Mesothelial cell of epicardium (in vitro differentiated cells): Measurements from ENCODE around the gene NTM. TPM values are rescaled to one million over a fixed set of nuclear protein-coding genes. Genes with fewer than 3 reads are reported as not detected.

Source experiments
- DNase-seq, 2 experiments: peaks; one replicate each; pipeline ENCODE4 v3.0.0; 2021; ENCODE audit warnings: low spot score in 2 of 2; ENCODE audit not compliant: unreplicated experiment in 2 of 2
- H3K27ac Mint-ChIP-seq: 2 replicates; pipeline ENCODE4 v1.8.0; 2021; ENCODE audit warnings: mixed read lengths
- H3K27me3 Mint-ChIP-seq: 2 replicates; pipeline ENCODE4 v1.8.0; 2021; ENCODE audit warnings: low read depth, mixed read lengths
- H3K36me3 Mint-ChIP-seq: 2 replicates; pipeline ENCODE4 v1.8.0; 2021; ENCODE audit warnings: mixed read lengths
- H3K4me1 Mint-ChIP-seq: 2 replicates; pipeline ENCODE4 v1.8.0; 2021; ENCODE audit warnings: mixed read lengths
- H3K4me3 Mint-ChIP-seq: 2 replicates; pipeline ENCODE4 v1.8.0; 2021; ENCODE audit warnings: mild to moderate bottlenecking, moderate library complexity, mixed read lengths
- H3K9me3 Mint-ChIP-seq: 2 replicates; pipeline ENCODE4 v1.8.0; 2021; ENCODE audit warnings: mixed read lengths
- total RNA-seq: library from RNA; stranded (reverse); gene quantifications from 3 replicates; pipeline ENCODE4 v1.2.1, GENCODE V29; 2021
- TF ChIP-seq, protein P1 (sequence below): fragments of 200-600 bp; sonication (generic); IDR thresholded peaks from one replicate; pipeline ENCODE4 v1.5.0; 2021; ENCODE audit warnings: antibody characterized with exemption; ENCODE audit not compliant: unreplicated experiment

NTM gene
- total RNA-seq, 1 donor from 2014 or later, result 3.9 TPM

DNA sequence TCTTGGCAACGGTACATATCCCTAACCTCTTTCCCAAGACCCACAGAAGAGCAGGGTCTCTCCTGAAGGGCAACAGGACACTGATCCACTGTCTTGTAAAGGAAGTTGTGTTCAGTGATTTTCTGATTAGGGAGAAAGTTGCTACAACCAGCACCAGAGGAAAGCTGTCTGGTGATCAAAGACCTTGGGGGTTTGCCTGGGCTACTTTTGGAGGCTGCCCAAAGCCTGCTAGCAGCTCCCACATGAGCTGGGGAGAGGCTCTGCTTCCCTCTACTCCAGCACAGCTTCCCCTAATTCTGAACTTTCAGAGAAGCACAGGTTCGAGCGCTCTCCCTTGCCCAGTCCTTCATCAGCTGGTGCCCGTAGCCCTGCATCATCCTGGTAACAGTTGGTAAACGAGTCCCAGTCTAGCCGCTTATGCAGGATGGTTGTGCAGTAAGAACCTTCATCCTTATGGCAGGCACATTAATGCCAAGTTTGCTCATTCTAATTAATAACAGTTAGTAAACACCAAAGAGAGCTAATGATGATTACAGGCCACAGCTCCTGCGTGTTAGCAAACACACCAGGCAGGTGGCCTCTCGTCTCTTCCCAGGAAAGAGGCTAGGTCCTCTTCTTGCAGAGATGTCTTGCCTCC is 173.1 kb downstream of the NTM start:
- Mint-ChIP-seq H3K4me1 (peaks cover 6% of the 10 kb centered on the region), H3K9me3 (peaks cover 20% of the 10 kb centered on the region), H3K27me3 (peaks cover 34% of the 10 kb centered on the region), H3K36me3 (no peaks in the 10 kb centered on the region), H3K4me3 (no peak overlapping the region), H3K27ac (no peak overlapping the region)
- TF ChIP-seq, protein P1, sequence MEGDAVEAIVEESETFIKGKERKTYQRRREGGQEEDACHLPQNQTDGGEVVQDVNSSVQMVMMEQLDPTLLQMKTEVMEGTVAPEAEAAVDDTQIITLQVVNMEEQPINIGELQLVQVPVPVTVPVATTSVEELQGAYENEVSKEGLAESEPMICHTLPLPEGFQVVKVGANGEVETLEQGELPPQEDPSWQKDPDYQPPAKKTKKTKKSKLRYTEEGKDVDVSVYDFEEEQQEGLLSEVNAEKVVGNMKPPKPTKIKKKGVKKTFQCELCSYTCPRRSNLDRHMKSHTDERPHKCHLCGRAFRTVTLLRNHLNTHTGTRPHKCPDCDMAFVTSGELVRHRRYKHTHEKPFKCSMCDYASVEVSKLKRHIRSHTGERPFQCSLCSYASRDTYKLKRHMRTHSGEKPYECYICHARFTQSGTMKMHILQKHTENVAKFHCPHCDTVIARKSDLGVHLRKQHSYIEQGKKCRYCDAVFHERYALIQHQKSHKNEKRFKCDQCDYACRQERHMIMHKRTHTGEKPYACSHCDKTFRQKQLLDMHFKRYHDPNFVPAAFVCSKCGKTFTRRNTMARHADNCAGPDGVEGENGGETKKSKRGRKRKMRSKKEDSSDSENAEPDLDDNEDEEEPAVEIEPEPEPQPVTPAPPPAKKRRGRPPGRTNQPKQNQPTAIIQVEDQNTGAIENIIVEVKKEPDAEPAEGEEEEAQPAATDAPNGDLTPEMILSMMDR, result no peak
- no peak for DNase-seq

DNA sequence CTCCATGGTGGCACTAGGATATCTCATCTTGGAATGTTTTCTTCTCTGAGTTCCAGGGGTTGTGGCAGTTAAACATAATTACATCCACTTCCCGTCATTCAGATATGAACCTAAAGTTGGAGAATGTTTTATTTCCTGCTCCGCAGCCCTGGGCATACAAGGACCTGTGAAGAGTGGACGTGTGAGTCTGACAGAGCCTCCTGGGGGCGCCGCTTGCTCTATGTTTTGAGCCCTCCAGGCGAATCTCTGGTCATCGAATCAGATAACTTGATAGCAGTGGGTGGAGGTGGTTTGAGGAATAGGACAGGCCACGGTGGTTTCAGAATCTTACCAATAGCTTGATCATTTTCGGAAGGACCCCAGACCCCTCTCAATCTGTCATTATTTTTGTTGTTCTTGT is 174.2 kb downstream of the NTM start:
- Mint-ChIP-seq H3K36me3 (no peaks in the 10 kb centered on the region), H3K27me3 (peaks cover 39% of the 10 kb centered on the region), H3K4me1 (peaks cover 6% of the 10 kb centered on the region), H3K27ac (no peak overlapping the region), H3K9me3 (peaks cover 16% of the 10 kb centered on the region), H3K4me3 (no peak overlapping the region)
- no peak for DNase-seq
- TF ChIP-seq, protein P1, result no peak

DNA sequence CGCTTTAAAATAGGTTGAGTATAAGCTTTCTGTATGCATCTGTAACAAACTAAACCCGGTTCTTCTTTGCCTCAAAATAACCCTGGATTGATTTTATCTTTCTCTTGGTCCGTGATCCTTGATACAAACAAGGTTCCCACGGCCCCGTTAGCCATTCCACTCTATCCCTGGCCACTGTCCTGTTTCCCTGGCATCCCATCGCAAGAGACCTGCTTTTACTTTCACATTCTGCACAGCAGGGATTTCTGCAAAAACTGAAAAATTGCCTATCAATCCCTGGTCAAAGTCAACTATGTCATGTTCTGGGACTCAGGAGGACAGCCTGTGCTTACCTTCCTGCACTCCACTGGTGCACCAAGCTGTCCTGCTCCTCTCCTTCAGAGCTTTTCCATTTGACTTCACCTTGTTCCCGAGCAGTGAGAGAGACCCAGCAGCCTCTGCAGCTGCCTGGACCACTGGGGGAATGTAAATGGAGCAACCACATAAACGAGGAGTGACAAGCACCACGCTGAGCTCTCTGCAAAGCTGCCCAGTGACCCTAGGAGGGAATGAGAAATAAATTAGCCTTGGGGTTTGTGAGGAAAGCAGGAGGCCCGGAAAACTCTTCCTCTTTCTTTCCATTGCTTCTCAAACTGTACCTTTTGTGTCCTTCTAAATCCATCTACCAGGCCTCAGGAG is 175.9 kb downstream of the NTM start:
- Mint-ChIP-seq H3K4me3 (no peak overlapping the region), H3K36me3 (no peaks in the 10 kb centered on the region), H3K27me3 (peaks cover 50% of the 10 kb centered on the region), H3K27ac (no peak overlapping the region), H3K4me1 (peaks cover 6% of the 10 kb centered on the region), H3K9me3 (peaks cover 7% of the 10 kb centered on the region)
- TF ChIP-seq, protein P1, result no peak
- no peak for DNase-seq

DNA sequence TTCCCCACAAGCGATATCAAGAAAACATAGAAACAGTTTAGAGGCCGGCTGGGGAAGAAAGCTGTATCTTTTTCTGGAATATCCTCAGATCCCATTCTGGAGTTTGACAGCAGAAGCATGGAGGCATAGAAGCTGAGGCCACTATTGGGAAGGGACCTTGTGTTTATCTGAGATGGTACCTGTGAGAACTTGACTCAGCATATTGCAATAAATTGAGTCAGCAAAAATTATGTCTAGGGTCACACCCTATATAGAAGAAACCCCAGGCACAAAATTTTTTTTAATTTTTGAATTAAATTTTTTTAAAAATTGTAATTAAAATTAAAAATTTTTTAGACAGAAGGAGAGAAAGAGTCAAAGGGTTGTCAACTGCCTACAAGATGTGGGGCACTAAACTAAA is 178.7 kb downstream of the NTM start:
- no peak for DNase-seq
- Mint-ChIP-seq H3K9me3 (no peaks in the 10 kb centered on the region), H3K4me1 (peaks cover 6% of the 10 kb centered on the region), H3K36me3 (no peaks in the 10 kb centered on the region), H3K4me3 (no peak overlapping the region), H3K27ac (no peak overlapping the region), H3K27me3 (peaks cover 67% of the 10 kb centered on the region)
- TF ChIP-seq, protein P1, result no peak

DNA sequence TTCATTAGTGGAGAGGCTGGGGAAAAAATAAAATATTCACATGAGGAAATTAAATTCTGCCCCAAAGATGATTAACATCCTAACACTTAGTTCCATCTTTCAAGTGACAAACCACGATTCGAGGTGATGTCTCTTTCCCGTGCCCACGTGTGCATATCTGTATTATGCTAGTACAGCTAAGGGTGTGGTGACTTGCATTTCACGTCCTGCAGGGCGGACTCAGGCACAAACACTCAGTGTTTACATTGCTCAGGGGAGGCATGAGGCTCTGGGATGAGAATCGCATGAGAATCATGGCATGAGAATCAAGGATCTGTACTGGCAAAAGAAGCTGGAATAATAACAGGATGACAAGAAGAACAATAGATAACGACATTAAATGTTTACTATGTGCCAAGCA is 179.4 kb downstream of the NTM start:
- TF ChIP-seq, protein P1, result no peak
- no peak overlapping the region for H3K27ac Mint-ChIP-seq
- no peaks in the 10 kb centered on the region for H3K9me3 Mint-ChIP-seq
- no peak overlapping the region for H3K4me3 Mint-ChIP-seq
- peaks cover 2% of the 10 kb centered on the region for H3K4me1 Mint-ChIP-seq
- H3K36me3 Mint-ChIP-seq, result no peaks in the 10 kb centered on the region
- H3K27me3 Mint-ChIP-seq, result peaks cover 64% of the 10 kb centered on the region
- no peak for DNase-seq
